ENCODE measurements around the gene TMEM140. TPM values are rescaled to one million over a fixed set of nuclear protein-coding genes. Genes with fewer than 3 reads are reported as not detected.

TMEM140 gene
- total and polyA plus RNA-seq, 2 donors from 2014 or later = 28.2 to 31.3 TPM

- Histone ChIP-seq H3K27me3 (ENCODE audit: control insufficient read depth, insufficient read depth, low read length) (no peaks in the 10 kb centered on the region), H3K4me3 (ENCODE audit: low read length in 3 of 3) (peak overlapping the region in 1 of 3 donors; percentile 26), H3K9me3 (ENCODE audit: control insufficient read depth in 2 of 3, insufficient read depth in 1 of 3, low read length in 3 of 3) (peaks cover 3 to 14% (median 7%) of the 10 kb centered on the region in 3 donors), H3K36me3 (ENCODE audit: control insufficient read depth in 2 of 3, insufficient read depth in 3 of 3, low read length in 3 of 3) (peaks cover 9 to 48% (median 41%) of the 10 kb centered on the region in 3 donors), H3K9ac (ENCODE audit: low read length in 3 of 3) (no peak overlapping the region), H3K4me1 (ENCODE audit: control insufficient read depth in 2 of 3, insufficient read depth in 2 of 3, low read depth in 1 of 3, low read length in 3 of 3) (no peaks in the 10 kb centered on the region), H3K27ac (ENCODE audit: low read depth in 2 of 2, low read length in 2 of 2) (no peak overlapping the region)
- TF ChIP-seq CTCF (IDR thresholded peaks at IDR 0.05; ENCODE audit: borderline replicate concordance, extremely low read depth, insufficient read depth) = no peak
- FAIRE-seq (no peak), DNase-seq (no peak)
- intact Hi-C loops (cut with DNase I) = no loop called here
Measured at GRCh38 chr7:135181261-135181928, 33.5 kb downstream of the TMEM140 start.

- H3K27me3 ChIP-seq (ENCODE audit: control insufficient read depth, insufficient read depth, low read length) = no peaks in the 10 kb centered on the region
- no peak overlapping the region for H3K9ac ChIP-seq (ENCODE audit: low read length in 3 of 3)
- no peaks in the 10 kb centered on the region for H3K4me1 ChIP-seq (ENCODE audit: control insufficient read depth in 2 of 3, insufficient read depth in 2 of 3, low read depth in 1 of 3, low read length in 3 of 3)
- intact Hi-C loops (cut with DNase I) = no loop called here
- TF ChIP-seq CTCF (IDR thresholded peaks at IDR 0.05; ENCODE audit: borderline replicate concordance, extremely low read depth, insufficient read depth) = no peak
- H3K9me3 ChIP-seq (ENCODE audit: control insufficient read depth in 2 of 3, insufficient read depth in 1 of 3, low read length in 3 of 3) = peaks cover 3 to 14% (median 7%) of the 10 kb centered on the region in 3 donors
- H3K4me3 ChIP-seq (ENCODE audit: low read length in 3 of 3) = no peak overlapping the region
- peaks cover 9 to 55% (median 43%) of the 10 kb centered on the region in 3 donors for H3K36me3 ChIP-seq (ENCODE audit: control insufficient read depth in 2 of 3, insufficient read depth in 3 of 3, low read length in 3 of 3)
- FAIRE-seq = no peak
- no peak overlapping the region for H3K27ac ChIP-seq (ENCODE audit: low read depth in 2 of 2, low read length in 2 of 2)
- peak in 2 of 5 donors; percentile 47 to 63 for DNase-seq
Measured at GRCh38 chr7:135181929-135182678, 34.2 kb downstream of the TMEM140 start.

- no peak for TF ChIP-seq CTCF (IDR thresholded peaks at IDR 0.05; ENCODE audit: borderline replicate concordance, extremely low read depth, insufficient read depth)
- intact Hi-C loops (cut with DNase I) = no loop called here
- peaks cover 9 to 67% (median 55%) of the 10 kb centered on the region in 3 donors for H3K36me3 ChIP-seq (ENCODE audit: control insufficient read depth in 2 of 3, insufficient read depth in 3 of 3, low read length in 3 of 3)
Measured at GRCh38 chr7:135183478-135183877, 35.6 kb downstream of the TMEM140 start.

More at GRCh38 chr7:135183478-135183877, 35.6 kb downstream of the TMEM140 start:
- peaks cover 3 to 14% (median 7%) of the 10 kb centered on the region in 3 donors for H3K9me3 ChIP-seq (ENCODE audit: control insufficient read depth in 2 of 3, insufficient read depth in 1 of 3, low read length in 3 of 3)
- no peaks in the 10 kb centered on the region for H3K27me3 ChIP-seq (ENCODE audit: control insufficient read depth, insufficient read depth, low read length)
- no peaks in the 10 kb centered on the region for H3K4me1 ChIP-seq (ENCODE audit: control insufficient read depth in 2 of 3, insufficient read depth in 2 of 3, low read depth in 1 of 3, low read length in 3 of 3)
- FAIRE-seq (no peak), DNase-seq (peak in 1 of 5 donors; percentile 20)
- no peak overlapping the region for H3K4me3 ChIP-seq (ENCODE audit: low read length in 3 of 3)
- no peak overlapping the region for H3K9ac ChIP-seq (ENCODE audit: low read length in 3 of 3)
- no peak overlapping the region for H3K27ac ChIP-seq (ENCODE audit: low read depth in 2 of 2, low read length in 2 of 2)
